HUES48 (cell line): ENCODE measurements around the gene LMNTD1.

Experiments used
- H3K27ac ChIP-seq: one replicate; pipeline ENCODE4 v1.7.0; 2013; ENCODE audit warnings: low read depth, low read length, inconsistent platforms
- H3K27me3 ChIP-seq: 2 replicates; pipeline ENCODE4 v1.6.1; 2013; ENCODE audit warnings: mild to moderate bottlenecking, low read length; ENCODE audit not compliant: control insufficient read depth, insufficient read depth
- H3K36me3 ChIP-seq: 2 replicates; pipeline ENCODE4 v1.6.1; 2013; ENCODE audit warnings: low read length; ENCODE audit not compliant: control insufficient read depth, insufficient read depth
- H3K4me1 ChIP-seq: 2 replicates; pipeline ENCODE4 v1.6.1; 2013; ENCODE audit warnings: mild to moderate bottlenecking, low read length; ENCODE audit not compliant: control insufficient read depth, insufficient read depth
- H3K4me3 ChIP-seq: 2 replicates; pipeline ENCODE4 v1.5.1; 2013; ENCODE audit warnings: mild to moderate bottlenecking, low read depth, low read length
- H3K9ac ChIP-seq: 2 replicates; pipeline ENCODE4 v1.6.1; 2013; ENCODE audit warnings: mild to moderate bottlenecking, low read depth, low read length, moderate library complexity
- H3K9me3 ChIP-seq: 2 replicates; pipeline ENCODE4 v1.6.1; 2013; ENCODE audit warnings: low read length; ENCODE audit not compliant: control insufficient read depth, insufficient read depth

Gene LMNTD1

DNA sequence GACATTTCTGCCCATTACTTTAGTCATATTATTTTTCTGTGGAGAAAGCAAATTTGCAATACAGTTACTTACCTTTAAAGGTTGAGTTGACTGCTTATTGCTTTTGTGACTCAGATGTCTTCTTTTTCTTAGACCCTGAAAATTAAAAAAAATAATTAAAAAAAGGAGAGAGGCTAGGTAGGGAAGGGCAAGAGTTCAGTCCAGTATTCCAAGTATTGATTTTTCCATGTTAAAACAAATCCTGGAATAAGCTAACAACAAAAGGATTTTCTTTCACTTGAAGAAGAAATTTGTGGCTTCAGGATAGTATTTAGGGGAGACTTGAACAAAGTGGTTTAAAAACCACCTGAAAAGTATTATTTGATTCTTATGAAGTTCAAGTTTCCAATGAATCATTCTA, 49.4 kb downstream of the LMNTD1 start:
- H3K36me3 ChIP-seq: no peaks in the 10 kb centered on the region
- no peak overlapping the region for H3K9ac ChIP-seq
- H3K27me3 ChIP-seq: no peaks in the 10 kb centered on the region
- H3K9me3 ChIP-seq: no peaks in the 10 kb centered on the region
- H3K4me3 ChIP-seq: no peak overlapping the region
- H3K27ac ChIP-seq: no peak overlapping the region
- H3K4me1 ChIP-seq: peaks cover 6% of the 10 kb centered on the region; the same call in 1 of the 2 replicates

DNA sequence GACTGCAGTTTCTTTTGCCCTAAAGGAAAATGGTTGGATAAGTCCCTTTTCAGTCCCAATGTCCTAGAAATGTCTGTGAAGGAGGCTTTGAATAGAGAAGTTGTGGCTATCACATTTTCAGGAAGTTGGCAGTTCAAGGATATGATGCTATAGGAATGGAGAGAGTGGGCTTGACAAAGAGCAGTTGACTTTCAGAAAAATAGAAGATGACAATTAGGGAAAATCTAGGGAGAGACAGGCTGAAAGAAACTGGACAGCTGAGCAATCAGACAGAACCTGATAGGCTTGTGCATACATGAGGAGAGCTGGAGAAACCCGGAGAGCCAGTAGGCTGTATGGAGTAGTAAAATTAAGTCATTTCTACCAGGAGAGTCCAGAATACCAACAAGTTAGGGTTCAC, 50.5 kb downstream of the LMNTD1 start:
- Histone ChIP-seq H3K27ac (no peak overlapping the region), H3K36me3 (no peaks in the 10 kb centered on the region), H3K27me3 (no peaks in the 10 kb centered on the region), H3K4me1 (peaks cover 6% of the 10 kb centered on the region; the same call in 1 of the 2 replicates), H3K4me3 (no peak overlapping the region), H3K9me3 (no peaks in the 10 kb centered on the region), H3K9ac (no peak overlapping the region)

DNA sequence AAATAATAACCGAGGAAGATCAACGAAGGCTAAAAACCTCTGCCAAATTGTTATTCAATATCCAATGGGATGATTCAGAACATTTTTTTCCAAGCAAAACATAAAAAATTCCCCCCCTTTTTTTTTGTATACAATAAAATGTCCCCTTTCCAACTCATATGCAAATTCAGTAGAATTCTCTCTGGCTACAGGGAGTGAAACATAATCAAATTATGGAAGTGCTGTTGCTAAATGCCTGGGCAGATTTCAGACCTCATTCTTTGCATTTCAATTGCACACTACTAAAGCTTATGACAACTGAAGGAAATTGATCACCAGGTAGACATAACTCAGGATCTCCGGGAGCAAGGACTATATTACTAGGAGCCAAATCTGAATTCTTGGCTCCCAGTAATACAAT, 51.0 kb downstream of the LMNTD1 start:
- Histone ChIP-seq H3K9ac (no peak overlapping the region), H3K9me3 (no peaks in the 10 kb centered on the region), H3K36me3 (no peaks in the 10 kb centered on the region), H3K27ac (no peak overlapping the region), H3K4me1 (peaks cover 6% of the 10 kb centered on the region; the same call in 1 of the 2 replicates), H3K27me3 (no peaks in the 10 kb centered on the region), H3K4me3 (no peak overlapping the region)

- Histone ChIP-seq H3K27me3 (no peaks in the 10 kb centered on the region), H3K27ac (no peak overlapping the region), H3K36me3 (no peaks in the 10 kb centered on the region), H3K4me3 (no peak overlapping the region), H3K9ac (no peak overlapping the region), H3K9me3 (no peaks in the 10 kb centered on the region), H3K4me1 (peaks cover 6% of the 10 kb centered on the region; the same call in 1 of the 2 replicates)
These were observed 51.5 kb downstream of the LMNTD1 start for GRCh38 chr12:25501549-25501948.

DNA sequence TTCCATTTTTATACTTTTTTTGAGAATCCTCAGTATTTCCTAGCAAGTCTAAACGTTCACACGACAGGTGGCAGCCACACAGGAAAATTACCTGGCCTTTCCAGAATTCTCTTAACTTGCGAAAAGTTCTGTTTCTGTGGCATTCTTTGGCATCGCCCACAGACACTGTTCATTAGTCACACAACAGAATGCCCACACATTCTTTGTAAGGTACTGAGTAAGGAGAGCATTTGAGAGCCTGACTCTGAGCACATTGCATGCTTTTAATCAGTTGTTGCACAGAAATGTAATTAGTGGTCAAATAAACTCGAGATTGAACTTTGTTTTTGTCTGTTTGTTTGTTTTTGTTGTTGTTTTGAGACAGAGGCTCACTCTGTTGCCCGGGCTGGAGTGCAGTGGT, 52.4 kb downstream of the LMNTD1 start:
- Histone ChIP-seq H3K36me3 (no peaks in the 10 kb centered on the region), H3K27ac (no peak overlapping the region), H3K9ac (no peak overlapping the region), H3K4me1 (peaks cover 6% of the 10 kb centered on the region; the same call in 1 of the 2 replicates), H3K9me3 (no peaks in the 10 kb centered on the region), H3K27me3 (no peaks in the 10 kb centered on the region), H3K4me3 (no peak overlapping the region)

GRCh38 chr12:25497021-25497420, 56.1 kb downstream of the LMNTD1 start:
- Histone ChIP-seq H3K36me3 (no peaks in the 10 kb centered on the region), H3K9ac (no peak overlapping the region), H3K27ac (no peak overlapping the region), H3K4me3 (no peak overlapping the region), H3K27me3 (peaks cover 10% of the 10 kb centered on the region; the same call in 1 of the 2 replicates), H3K4me1 (peaks cover 4% of the 10 kb centered on the region; the same call in 1 of the 2 replicates), H3K9me3 (no peaks in the 10 kb centered on the region)

- peaks cover 13% of the 10 kb centered on the region; the same call in 1 of the 2 replicates for H3K27me3 ChIP-seq
- no peak overlapping the region for H3K9ac ChIP-seq
- H3K27ac ChIP-seq: no peak overlapping the region
- no peaks in the 10 kb centered on the region for H3K36me3 ChIP-seq
- H3K4me1 ChIP-seq: peaks cover 9% of the 10 kb centered on the region; the same call in 1 of the 2 replicates
- no peaks in the 10 kb centered on the region for H3K9me3 ChIP-seq
- no peak overlapping the region for H3K4me3 ChIP-seq
These were observed 56.9 kb downstream of the LMNTD1 start for GRCh38 chr12:25496098-25496587.

GRCh38 chr12:25495331-25496097, 57.6 kb downstream of the LMNTD1 start:
- Histone ChIP-seq H3K9me3 (no peaks in the 10 kb centered on the region), H3K27me3 (peaks cover 13% of the 10 kb centered on the region), H3K36me3 (no peaks in the 10 kb centered on the region), H3K4me1 (peaks cover 9% of the 10 kb centered on the region; the same call in 1 of the 2 replicates), H3K4me3 (no peak overlapping the region), H3K27ac (no peak overlapping the region), H3K9ac (no peak overlapping the region)

GRCh38 chr12:25494926-25495325, 58.2 kb downstream of the LMNTD1 start:
- H3K9ac ChIP-seq: no peak overlapping the region
- H3K9me3 ChIP-seq: no peaks in the 10 kb centered on the region
- no peak overlapping the region for H3K27ac ChIP-seq
- no peak overlapping the region for H3K4me3 ChIP-seq
- H3K36me3 ChIP-seq: no peaks in the 10 kb centered on the region
- H3K27me3 ChIP-seq: peaks cover 13% of the 10 kb centered on the region
- peaks cover 9% of the 10 kb centered on the region; the same call in 1 of the 2 replicates for H3K4me1 ChIP-seq

DNA sequence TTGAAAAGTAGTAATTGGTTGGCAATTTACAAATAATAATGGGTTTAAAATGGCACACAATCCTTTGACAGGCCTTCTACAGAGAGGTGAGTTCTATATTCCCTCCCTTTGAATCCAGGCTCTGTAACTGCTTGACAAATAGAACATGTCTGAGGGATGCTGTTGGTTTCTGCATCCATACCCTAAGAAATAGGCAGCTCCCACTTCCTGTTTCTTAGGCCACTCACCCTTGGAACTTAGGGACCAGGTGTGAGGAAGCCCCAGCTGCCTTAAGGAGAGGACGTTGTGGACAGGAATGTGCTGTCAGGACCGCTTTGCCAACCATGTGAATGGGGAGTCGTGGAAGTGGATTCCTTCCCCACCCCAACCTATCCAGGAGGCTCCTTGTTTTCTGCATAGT, 59.4 kb downstream of the LMNTD1 start:
- H3K4me3 ChIP-seq: no peak overlapping the region
- no peak overlapping the region for H3K9ac ChIP-seq
- no peaks in the 10 kb centered on the region for H3K36me3 ChIP-seq
- H3K27me3 ChIP-seq: peaks cover 13% of the 10 kb centered on the region
- no peaks in the 10 kb centered on the region for H3K9me3 ChIP-seq
- peaks cover 9% of the 10 kb centered on the region; the same call in 1 of the 2 replicates for H3K4me1 ChIP-seq
- H3K27ac ChIP-seq: no peak overlapping the region
